ENCODE measurements around the gene MRPL43.
A peak's percentile ranks its signal among the peaks of the same experiment; 100 is the strongest.

Gene MRPL43

GRCh38 chr10:100970076-100970913 is 17.0 kb downstream of the MRPL43 start:
- H3K27ac ChIP-seq (replicated peaks): no peak overlapping the region
- H3K4me3 ChIP-seq (replicated peaks; ENCODE audit: insufficient read depth, low read length): no peak overlapping the region
- DNase-seq (ENCODE audit: low read depth in 1 of 2, low spot score in 1 of 2): no peak
- TF ChIP-seq SPI1 (IDR thresholded peaks at IDR 0.05; ENCODE audit: borderline replicate concordance, low read depth): no peak
- TF ChIP-seq REST (IDR thresholded peaks at IDR 0.05; ENCODE audit: insufficient replicate concordance, low read depth): no peak
- no peak for TF ChIP-seq POLR2AphosphoS5 (IDR thresholded peaks at IDR 0.05; ENCODE audit: low read depth)
- TF ChIP-seq, protein P1, sequence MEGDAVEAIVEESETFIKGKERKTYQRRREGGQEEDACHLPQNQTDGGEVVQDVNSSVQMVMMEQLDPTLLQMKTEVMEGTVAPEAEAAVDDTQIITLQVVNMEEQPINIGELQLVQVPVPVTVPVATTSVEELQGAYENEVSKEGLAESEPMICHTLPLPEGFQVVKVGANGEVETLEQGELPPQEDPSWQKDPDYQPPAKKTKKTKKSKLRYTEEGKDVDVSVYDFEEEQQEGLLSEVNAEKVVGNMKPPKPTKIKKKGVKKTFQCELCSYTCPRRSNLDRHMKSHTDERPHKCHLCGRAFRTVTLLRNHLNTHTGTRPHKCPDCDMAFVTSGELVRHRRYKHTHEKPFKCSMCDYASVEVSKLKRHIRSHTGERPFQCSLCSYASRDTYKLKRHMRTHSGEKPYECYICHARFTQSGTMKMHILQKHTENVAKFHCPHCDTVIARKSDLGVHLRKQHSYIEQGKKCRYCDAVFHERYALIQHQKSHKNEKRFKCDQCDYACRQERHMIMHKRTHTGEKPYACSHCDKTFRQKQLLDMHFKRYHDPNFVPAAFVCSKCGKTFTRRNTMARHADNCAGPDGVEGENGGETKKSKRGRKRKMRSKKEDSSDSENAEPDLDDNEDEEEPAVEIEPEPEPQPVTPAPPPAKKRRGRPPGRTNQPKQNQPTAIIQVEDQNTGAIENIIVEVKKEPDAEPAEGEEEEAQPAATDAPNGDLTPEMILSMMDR (IDR thresholded peaks at IDR 0.05; ENCODE audit: insufficient read depth, low read length): no peak
- no peak for TF ChIP-seq GABPA (IDR thresholded peaks at IDR 0.05; ENCODE audit: low read depth)
- H3K27me3 ChIP-seq (ENCODE audit: insufficient read depth, poor library complexity, severe bottlenecking): no peaks in the 10 kb centered on the region

GRCh38 chr10:100969187-100970075 is 17.9 kb downstream of the MRPL43 start, which contains the start of gene SEMA4G:
Gene SEMA4G, plus strand, starts transcription at chr10:100969504. Its CDS starts 3,409 bp downstream, at chr10:100972913.
- peak in 1 of 2 experiments; percentile 12 for DNase-seq (ENCODE audit: low read depth in 1 of 2, low spot score in 1 of 2)
- H3K4me3 ChIP-seq (replicated peaks; ENCODE audit: insufficient read depth, low read length): peak within 1 kb of the TSS; percentile 29
- TF ChIP-seq REST (IDR thresholded peaks at IDR 0.05; ENCODE audit: insufficient replicate concordance, low read depth) (no peak), SPI1 (IDR thresholded peaks at IDR 0.05; ENCODE audit: borderline replicate concordance, low read depth) (no peak), POLR2AphosphoS5 (IDR thresholded peaks at IDR 0.05; ENCODE audit: low read depth) (no peak), GABPA (IDR thresholded peaks at IDR 0.05; ENCODE audit: low read depth) (no peak)
- TF ChIP-seq, protein P1 (IDR thresholded peaks at IDR 0.05; ENCODE audit: insufficient read depth, low read length): peak; percentile 30
- H3K27ac ChIP-seq (replicated peaks): no peak within 1 kb of the TSS
- H3K27me3 ChIP-seq (ENCODE audit: insufficient read depth, poor library complexity, severe bottlenecking): no peaks in the 10 kb centered on the region

DNA sequence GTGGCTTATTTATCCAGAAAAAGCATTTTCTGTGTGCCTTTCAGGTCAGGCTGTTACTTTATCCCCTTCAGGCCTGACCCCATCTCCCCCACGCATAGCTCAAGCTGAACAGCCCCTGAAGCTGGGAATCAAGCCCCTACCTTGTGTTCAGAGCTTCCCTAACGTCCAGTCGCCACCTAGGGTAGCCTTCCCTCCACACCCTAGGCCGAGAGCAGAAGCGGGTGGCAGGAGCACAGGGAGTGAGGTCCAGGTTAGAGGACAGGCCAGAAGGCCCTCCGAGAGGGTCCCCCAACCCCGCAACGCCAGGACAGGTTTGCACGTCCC is 18.5 kb downstream of the MRPL43 start:
- Histone ChIP-seq H3K27me3 (ENCODE audit: insufficient read depth, poor library complexity, severe bottlenecking) (no peaks in the 10 kb centered on the region), H3K4me3 (replicated peaks; ENCODE audit: insufficient read depth, low read length) (peak overlapping the region; percentile 29; the same call in 1 of the 2 replicates), H3K27ac (replicated peaks) (no peak overlapping the region)
- no peak for DNase-seq (ENCODE audit: low read depth in 1 of 2, low spot score in 1 of 2)
- no peak for TF ChIP-seq REST (IDR thresholded peaks at IDR 0.05; ENCODE audit: insufficient replicate concordance, low read depth)
- TF ChIP-seq POLR2AphosphoS5 (IDR thresholded peaks at IDR 0.05; ENCODE audit: low read depth): no peak
- TF ChIP-seq, protein P1 (IDR thresholded peaks at IDR 0.05; ENCODE audit: insufficient read depth, low read length): no peak
- no peak for TF ChIP-seq GABPA (IDR thresholded peaks at IDR 0.05; ENCODE audit: low read depth)
- TF ChIP-seq SPI1 (IDR thresholded peaks at IDR 0.05; ENCODE audit: borderline replicate concordance, low read depth): no peak

Measured in HL-60 (cell line).